GM13976 (cell line): ENCODE data around the gene ZNF540.

Source experiments
- DNase-seq: peaks from one replicate; pipeline ENCODE4 v3.0.0; 2012; ENCODE audit warnings: low spot score
- CTCF ChIP-seq: IDR thresholded peaks from 2 replicates; pipeline ENCODE4 v1.5.1; 2012; ENCODE audit warnings: borderline replicate concordance, mild to moderate bottlenecking; ENCODE audit not compliant: insufficient read depth; ENCODE audit errors: extremely low read depth, missing control alignments, control extremely low read depth
- in situ Hi-C: fragments of 300-500 bp; cut with MboI; formaldehyde crosslinking; loops from one replicate; pipeline ENCODE4 v1.12.0; 2022; ENCODE audit warnings: low sequenced_read_pairs, mixed read lengths, inconsistent platforms; ENCODE audit not compliant: unreplicated experiment

ZNF540 gene

DNA sequence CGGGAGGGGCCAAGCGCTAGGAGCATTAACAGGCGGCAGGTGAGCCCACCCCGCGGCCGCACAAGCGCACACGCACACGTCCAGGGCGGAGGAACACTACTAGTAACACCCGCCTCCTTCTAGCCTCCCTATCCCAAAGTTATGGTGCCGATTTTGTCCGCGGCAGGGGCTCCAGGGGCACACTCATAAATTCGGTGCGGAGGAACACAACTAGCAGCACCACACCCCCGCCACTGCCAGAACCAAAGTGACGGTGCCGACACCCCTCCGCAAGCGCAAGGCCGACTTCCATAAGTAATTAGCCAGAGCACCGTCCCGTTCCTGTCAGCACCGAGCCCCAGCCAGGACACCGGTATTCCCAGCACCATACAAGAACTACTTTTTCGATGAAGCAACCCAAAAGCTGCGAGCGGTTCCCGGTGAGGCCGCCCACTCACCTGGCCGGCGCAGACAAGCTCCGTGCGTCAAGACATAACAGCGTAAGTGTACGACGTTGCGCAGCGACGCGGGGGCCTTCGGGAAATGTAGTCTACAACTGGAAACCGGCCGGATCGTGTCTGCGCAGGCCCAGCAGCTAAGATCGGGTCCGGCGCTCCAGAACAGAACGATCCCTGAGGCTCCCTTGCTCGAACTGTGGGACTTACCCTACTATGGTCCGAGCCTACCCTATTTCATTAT, at the start of gene ZNF540, which contains the start of gene ZNF571:
ZNF540 (plus strand) TSS at position 573 of the 678 bp plus-strand sequence. CDS start 3,572 bp downstream, outside the sequence.
ZNF571 (minus strand) TSS at position 489 of the 678 bp plus-strand sequence. CDS start 8,116 bp downstream, outside the sequence.
- in situ Hi-C loops, result no loop called here
- no peak for TF ChIP-seq CTCF
- peak; percentile 92 for DNase-seq

GRCh38 chr19:37551129-37551993, 43.3 kb upstream of the ZNF540 start:
- peak; percentile 54 for TF ChIP-seq CTCF
- in situ Hi-C loops, result no loop called here
- peak; percentile 93 for DNase-seq

DNA sequence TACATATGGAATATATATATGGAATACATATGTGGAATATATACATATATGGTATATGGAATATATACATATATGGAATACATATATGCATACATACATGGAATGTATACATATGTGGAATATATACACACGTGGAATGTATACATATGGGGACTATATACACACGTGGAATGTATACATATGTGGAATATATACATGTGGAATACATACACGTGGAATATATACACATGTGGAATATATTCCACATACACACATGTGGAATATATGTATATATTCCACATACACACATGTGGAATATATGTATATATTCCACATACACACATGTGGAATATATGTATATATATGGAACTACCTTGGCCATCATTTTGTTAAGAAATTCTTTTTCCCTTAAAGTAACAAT, 31.2 kb upstream of the ZNF540 start:
- in situ Hi-C loops, result no loop called here
- no peak for TF ChIP-seq CTCF
- no peak for DNase-seq

DNA sequence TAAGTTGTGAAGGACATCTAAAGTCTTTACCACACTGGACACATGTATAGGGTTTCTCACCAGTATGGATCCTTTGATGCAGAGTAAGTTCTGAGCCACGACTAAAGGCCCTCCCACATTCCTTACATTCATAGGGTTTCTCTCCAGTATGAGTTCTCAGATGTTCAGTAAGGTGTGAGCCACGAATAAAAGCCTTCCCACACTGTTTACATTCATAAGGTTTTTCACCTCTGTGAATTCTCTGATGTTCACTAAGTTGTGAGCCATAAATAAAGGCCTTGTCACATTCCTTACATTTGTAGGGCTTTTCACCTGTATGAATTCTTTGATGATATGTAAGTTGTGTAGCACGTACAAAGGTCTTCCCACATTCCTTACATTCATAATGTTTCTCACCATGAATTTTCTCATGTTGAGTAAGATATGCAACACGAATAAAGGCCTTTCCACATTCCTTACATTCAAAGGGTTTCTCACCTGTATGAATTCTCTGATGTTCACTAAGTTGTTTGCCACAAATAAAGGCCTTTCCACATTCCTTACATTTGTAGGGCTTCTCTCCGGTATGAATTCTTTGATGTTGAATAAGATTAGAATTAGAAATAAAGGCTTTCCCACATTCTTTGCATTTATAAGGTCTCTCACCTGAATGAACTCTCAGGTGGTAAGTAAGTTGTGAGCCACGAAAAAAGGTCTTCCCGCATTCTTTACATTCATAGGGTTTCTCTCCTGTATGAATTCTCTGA, 29.9 kb upstream of the ZNF540 start:
- no peak for TF ChIP-seq CTCF
- in situ Hi-C loops, result no loop called here
- DNase-seq, result no peak

GRCh38 chr19:37565370-37565669, 29.4 kb upstream of the ZNF540 start:
- in situ Hi-C loops, result no loop called here
- DNase-seq, result no peak
- no peak for TF ChIP-seq CTCF

DNA sequence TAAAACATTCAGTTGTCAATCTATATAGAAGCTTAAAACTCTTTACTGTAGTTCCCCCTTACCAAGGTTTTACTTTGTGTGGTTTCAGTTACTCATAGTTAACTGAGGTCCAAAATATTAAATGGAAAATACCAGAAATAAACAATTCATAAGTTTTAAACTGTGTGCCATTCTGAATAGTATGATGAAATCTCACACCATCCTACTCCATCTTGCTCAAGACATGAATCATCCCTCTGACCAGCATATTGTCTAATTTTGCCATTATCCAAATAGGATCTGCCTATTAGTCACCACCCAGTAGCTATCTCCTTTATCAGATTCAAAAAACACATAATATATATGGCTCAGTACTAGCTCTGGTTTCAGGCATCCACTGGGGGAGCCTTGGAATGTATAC, 22.5 kb upstream of the ZNF540 start:
- no peak for TF ChIP-seq CTCF
- no peak for DNase-seq
- in situ Hi-C loops, result no loop called here
